Measurements from ENCODE around the gene ATG4D.

DNA sequence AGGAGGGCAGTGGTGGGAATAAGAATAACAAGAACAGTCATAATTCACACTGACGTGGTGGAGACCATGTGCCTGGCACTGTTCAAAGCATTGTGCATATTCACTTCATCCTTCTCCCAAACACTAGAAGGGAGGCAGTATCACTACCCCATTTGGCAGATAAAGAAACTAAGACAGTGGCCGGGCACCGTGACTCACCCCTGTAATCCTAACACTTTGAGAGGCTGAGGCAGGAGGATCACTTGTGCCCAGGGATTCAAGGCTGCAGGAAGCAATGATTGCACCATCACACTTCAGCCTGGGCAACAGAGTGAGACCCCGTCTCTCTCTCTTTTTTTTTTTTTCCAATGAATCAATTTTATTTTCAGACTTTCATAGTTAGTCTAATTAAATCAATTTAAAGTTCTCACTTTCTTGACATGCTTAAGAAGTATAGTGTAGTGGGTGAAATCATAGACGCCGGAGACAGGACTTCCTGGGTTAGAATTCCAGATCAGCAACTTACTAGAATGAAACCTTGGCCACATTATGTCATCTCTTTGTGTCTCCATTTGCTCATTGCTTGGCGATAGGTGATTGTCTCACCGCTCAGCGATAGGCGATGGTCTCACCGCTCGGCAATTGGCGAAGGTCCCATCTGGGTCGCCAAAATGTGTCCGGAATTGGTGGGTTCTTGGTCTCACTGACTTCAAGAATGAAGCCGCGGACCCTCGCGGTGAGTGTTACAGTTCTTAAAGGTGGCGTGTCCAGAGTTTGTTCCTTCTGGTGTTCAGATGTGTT, 5.3 kb upstream of the ATG4D start:
- TF ChIP-seq, protein P1, sequence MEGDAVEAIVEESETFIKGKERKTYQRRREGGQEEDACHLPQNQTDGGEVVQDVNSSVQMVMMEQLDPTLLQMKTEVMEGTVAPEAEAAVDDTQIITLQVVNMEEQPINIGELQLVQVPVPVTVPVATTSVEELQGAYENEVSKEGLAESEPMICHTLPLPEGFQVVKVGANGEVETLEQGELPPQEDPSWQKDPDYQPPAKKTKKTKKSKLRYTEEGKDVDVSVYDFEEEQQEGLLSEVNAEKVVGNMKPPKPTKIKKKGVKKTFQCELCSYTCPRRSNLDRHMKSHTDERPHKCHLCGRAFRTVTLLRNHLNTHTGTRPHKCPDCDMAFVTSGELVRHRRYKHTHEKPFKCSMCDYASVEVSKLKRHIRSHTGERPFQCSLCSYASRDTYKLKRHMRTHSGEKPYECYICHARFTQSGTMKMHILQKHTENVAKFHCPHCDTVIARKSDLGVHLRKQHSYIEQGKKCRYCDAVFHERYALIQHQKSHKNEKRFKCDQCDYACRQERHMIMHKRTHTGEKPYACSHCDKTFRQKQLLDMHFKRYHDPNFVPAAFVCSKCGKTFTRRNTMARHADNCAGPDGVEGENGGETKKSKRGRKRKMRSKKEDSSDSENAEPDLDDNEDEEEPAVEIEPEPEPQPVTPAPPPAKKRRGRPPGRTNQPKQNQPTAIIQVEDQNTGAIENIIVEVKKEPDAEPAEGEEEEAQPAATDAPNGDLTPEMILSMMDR (IDR thresholded peaks at IDR 0.05) = no peak
- TF ChIP-seq POLR2A (IDR thresholded peaks at IDR 0.05) = no peak
